Activated T-cell treated with anti-CD3 and anti-CD28 coated beads, Interleukin-2, amount 50 U/mL, for 4 hours (primary cell): Measurements from ENCODE around the gene MSH5. TPM values are rescaled to one million over a fixed set of nuclear protein-coding genes. Genes with fewer than 3 reads are reported as not detected.

Source experiments
- ATAC-seq, 2 donors: fragments of 200-7000 bp; cut with Tn5 transposase; one replicate each; pipeline ENCODE4 v1.10.0; 2021
- DNase-seq: peaks from one replicate; pipeline ENCODE4 v3.0.0-alpha.2; 2020
- H3K27me3 Mint-ChIP-seq: one replicate; pipeline ENCODE4 v1.8.0; 2021; ENCODE audit warnings: low read depth, mixed read lengths
- H3K36me3 Mint-ChIP-seq: one replicate; pipeline ENCODE4 v1.8.0; 2022; ENCODE audit warnings: mixed read lengths; ENCODE audit not compliant: insufficient read depth
- H3K4me1 Mint-ChIP-seq: one replicate; pipeline ENCODE4 v1.8.0; 2021; ENCODE audit warnings: low read depth, mixed read lengths
- H3K4me3 Mint-ChIP-seq: one replicate; pipeline ENCODE4 v1.8.0; 2021; ENCODE audit warnings: mild to moderate bottlenecking, moderate library complexity, mixed read lengths
- H3K9me3 Mint-ChIP-seq: one replicate; pipeline ENCODE4 v1.8.0; 2021; ENCODE audit warnings: mixed read lengths
- total RNA-seq, 3 donors: library from RNA; stranded (reverse); gene quantifications; one replicate each; pipeline ENCODE4 v1.2.1, GENCODE V29; 2021

Gene MSH5
- total RNA-seq, 3 donors from 2014 or later, result 30.9 to 35.4 (median 34.3) TPM

DNA sequence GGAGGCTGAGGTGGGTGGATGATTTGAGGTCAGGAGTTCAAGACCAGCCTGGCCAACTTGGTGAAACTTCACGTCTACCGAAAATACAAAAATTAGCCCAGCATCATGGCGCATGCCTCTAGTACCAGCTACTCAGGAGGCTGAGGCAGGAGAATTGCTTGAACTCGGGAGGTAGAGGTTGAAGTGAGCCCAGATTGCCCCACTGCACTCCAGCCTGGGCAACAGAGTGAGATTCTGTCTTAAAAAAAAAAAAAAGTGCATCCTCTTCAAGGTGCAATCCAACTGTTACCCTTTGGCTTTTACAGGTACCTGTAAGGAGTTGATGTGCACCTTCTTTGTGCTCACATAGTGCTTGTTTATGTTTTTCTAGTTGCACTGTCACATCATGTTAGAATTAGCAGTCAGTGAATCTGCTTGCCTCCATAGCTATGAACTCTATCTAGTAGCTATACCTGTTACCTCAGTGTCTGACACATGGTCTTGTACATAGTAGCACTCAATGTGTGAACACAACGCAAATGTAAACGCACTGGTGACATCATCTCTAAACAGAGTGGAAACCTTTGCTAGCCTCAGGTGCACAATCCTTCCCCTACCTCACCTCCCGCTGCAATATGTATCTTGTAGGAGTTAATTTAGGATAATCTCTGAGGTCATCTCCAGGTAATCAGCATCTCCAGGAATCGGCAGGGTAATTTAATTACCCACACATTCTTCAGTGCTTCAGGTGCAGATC lies 9.7 kb downstream of the MSH5 start:
- H3K4me1 Mint-ChIP-seq, result no peaks in the 10 kb centered on the region
- ATAC-seq (no peak), DNase-seq (no peak)
- H3K36me3 Mint-ChIP-seq, result peaks cover 9% of the 10 kb centered on the region
- H3K27me3 Mint-ChIP-seq, result no peaks in the 10 kb centered on the region
- no peak overlapping the region for H3K4me3 Mint-ChIP-seq
- no peaks in the 10 kb centered on the region for H3K9me3 Mint-ChIP-seq

DNA sequence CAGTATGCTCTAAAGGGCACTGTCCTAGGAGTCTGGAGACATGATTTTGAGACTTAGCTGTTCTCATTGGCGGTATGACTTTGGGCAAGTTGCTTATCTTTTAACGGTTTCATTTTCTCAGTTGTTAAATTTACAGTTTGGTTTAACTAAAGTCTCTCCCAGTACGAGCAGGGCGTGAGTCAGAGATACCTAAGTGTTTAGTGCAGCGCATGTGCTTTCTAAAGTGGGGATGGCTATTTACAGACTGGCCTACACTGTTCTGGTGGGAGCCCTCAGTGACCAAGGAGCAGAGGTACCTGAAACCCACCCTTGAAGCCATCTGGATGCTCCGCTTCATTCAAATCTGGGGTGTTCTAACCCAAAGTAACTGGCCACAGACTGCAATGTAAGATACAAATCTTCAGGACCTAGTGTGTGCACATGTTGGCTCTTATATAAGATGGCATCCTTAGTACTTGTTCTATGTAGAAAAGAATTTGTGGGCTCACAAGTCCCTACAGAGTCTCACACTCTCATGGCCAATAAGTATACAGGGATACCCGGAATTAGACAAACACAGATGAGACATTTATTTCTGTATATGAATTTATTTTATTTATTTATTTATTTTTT lies 10.7 kb downstream of the MSH5 start:
- no peak for DNase-seq
- H3K27me3 Mint-ChIP-seq, result no peaks in the 10 kb centered on the region
- no peak overlapping the region for H3K4me3 Mint-ChIP-seq
- H3K36me3 Mint-ChIP-seq, result peaks cover 9% of the 10 kb centered on the region
- ATAC-seq, result no peak
- H3K4me1 Mint-ChIP-seq, result no peaks in the 10 kb centered on the region
- no peaks in the 10 kb centered on the region for H3K9me3 Mint-ChIP-seq

- DNase-seq, result no peak
- Mint-ChIP-seq H3K9me3 (no peaks in the 10 kb centered on the region), H3K36me3 (peaks cover 4% of the 10 kb centered on the region), H3K4me3 (no peak overlapping the region), H3K4me1 (no peaks in the 10 kb centered on the region), H3K27me3 (no peaks in the 10 kb centered on the region)
- no peak for ATAC-seq
Measured at GRCh38 chr6:31752739-31753319, 13.0 kb downstream of the MSH5 start.

GRCh38 chr6:31758281-31758680 lies 18.5 kb downstream of the MSH5 start:
- DNase-seq, result no peak
- no peaks in the 10 kb centered on the region for H3K27me3 Mint-ChIP-seq
- H3K9me3 Mint-ChIP-seq, result no peaks in the 10 kb centered on the region
- no peaks in the 10 kb centered on the region for H3K4me1 Mint-ChIP-seq
- peaks cover 18% of the 10 kb centered on the region for H3K36me3 Mint-ChIP-seq
- H3K4me3 Mint-ChIP-seq, result no peak overlapping the region
- ATAC-seq, result no peak

- ATAC-seq, result no peak
- Mint-ChIP-seq H3K27me3 (no peaks in the 10 kb centered on the region), H3K36me3 (peaks cover 22% of the 10 kb centered on the region), H3K9me3 (no peaks in the 10 kb centered on the region), H3K4me3 (no peak overlapping the region), H3K4me1 (peaks cover 2% of the 10 kb centered on the region)
- no peak for DNase-seq
Measured at GRCh38 chr6:31760790-31761189, 21.0 kb downstream of the MSH5 start.

- Mint-ChIP-seq H3K4me3 (no peak overlapping the region), H3K27me3 (no peaks in the 10 kb centered on the region), H3K36me3 (peaks cover 22% of the 10 kb centered on the region), H3K9me3 (no peaks in the 10 kb centered on the region), H3K4me1 (peaks cover 2% of the 10 kb centered on the region)
- DNase-seq, result no peak
- no peak for ATAC-seq
Measured at GRCh38 chr6:31761343-31761742, 21.5 kb downstream of the MSH5 start.

GRCh38 chr6:31762356-31762755 lies 22.6 kb downstream of the MSH5 start, which contains the start of gene SAPCD1:
Gene SAPCD1, plus strand, starts transcription at chr6:31762656. Its CDS starts 399 bp downstream, at chr6:31763055.
- H3K4me3 Mint-ChIP-seq, result no peak within 1 kb of the TSS
- no peak for ATAC-seq

GRCh38 chr6:31762878-31763618 lies 23.2 kb downstream of the MSH5 start:
- no peaks in the 10 kb centered on the region for H3K9me3 Mint-ChIP-seq
- ATAC-seq, result no peak
- no peaks in the 10 kb centered on the region for H3K27me3 Mint-ChIP-seq
- no peak for DNase-seq
- H3K4me3 Mint-ChIP-seq, result no peak overlapping the region
- peaks cover 2% of the 10 kb centered on the region for H3K4me1 Mint-ChIP-seq
- peaks cover 22% of the 10 kb centered on the region for H3K36me3 Mint-ChIP-seq

More at GRCh38 chr6:31762356-31762755, 22.6 kb downstream of the MSH5 start, which contains the start of gene SAPCD1:
- H3K27me3 Mint-ChIP-seq, result no peaks in the 10 kb centered on the region
- no peak for DNase-seq
- H3K36me3 Mint-ChIP-seq, result peaks cover 22% of the 10 kb centered on the region
- peaks cover 2% of the 10 kb centered on the region for H3K4me1 Mint-ChIP-seq
- H3K9me3 Mint-ChIP-seq, result no peaks in the 10 kb centered on the region

GRCh38 chr6:31763619-31763940 lies 23.8 kb downstream of the MSH5 start:
- ATAC-seq, result no peak
- Mint-ChIP-seq H3K4me3 (no peak overlapping the region), H3K27me3 (no peaks in the 10 kb centered on the region), H3K4me1 (peaks cover 2% of the 10 kb centered on the region), H3K36me3 (peaks cover 22% of the 10 kb centered on the region), H3K9me3 (no peaks in the 10 kb centered on the region)
- DNase-seq, result no peak

GRCh38 chr6:31764198-31764597 lies 24.4 kb downstream of the MSH5 start:
- H3K4me3 Mint-ChIP-seq, result no peak overlapping the region
- no peak for DNase-seq
- no peaks in the 10 kb centered on the region for H3K9me3 Mint-ChIP-seq
- peaks cover 2% of the 10 kb centered on the region for H3K4me1 Mint-ChIP-seq
- ATAC-seq, result no peak
- H3K36me3 Mint-ChIP-seq, result peaks cover 20% of the 10 kb centered on the region
- H3K27me3 Mint-ChIP-seq, result no peaks in the 10 kb centered on the region

DNA sequence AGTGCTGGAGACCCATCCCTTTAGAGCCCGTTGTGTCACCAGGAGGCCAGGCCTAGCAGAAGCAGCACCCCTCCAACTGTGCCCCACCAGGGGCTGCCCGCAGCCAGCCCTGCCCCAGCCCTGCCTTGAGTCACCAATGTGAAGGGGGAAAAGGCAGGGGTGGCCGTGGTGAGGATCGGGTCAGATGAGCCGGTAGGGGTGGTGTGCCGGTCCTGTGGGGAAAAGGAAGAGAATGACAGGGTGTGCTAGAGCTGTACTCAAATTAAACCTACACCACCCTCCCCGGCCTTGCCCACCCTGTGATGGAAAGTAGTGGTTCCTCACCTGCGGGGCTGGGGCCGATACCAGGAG lies 25.7 kb downstream of the MSH5 start:
- ATAC-seq (no peak), DNase-seq (no peak)
- Mint-ChIP-seq H3K4me3 (no peak overlapping the region), H3K36me3 (peaks cover 15% of the 10 kb centered on the region), H3K9me3 (no peaks in the 10 kb centered on the region), H3K27me3 (no peaks in the 10 kb centered on the region), H3K4me1 (peaks cover 9% of the 10 kb centered on the region)

GRCh38 chr6:31765910-31766794 lies 26.3 kb downstream of the MSH5 start:
- ATAC-seq (no peak), DNase-seq (no peak)
- Mint-ChIP-seq H3K27me3 (no peaks in the 10 kb centered on the region), H3K9me3 (no peaks in the 10 kb centered on the region), H3K36me3 (peaks cover 13% of the 10 kb centered on the region), H3K4me1 (peaks cover 12% of the 10 kb centered on the region), H3K4me3 (no peak overlapping the region)

DNA sequence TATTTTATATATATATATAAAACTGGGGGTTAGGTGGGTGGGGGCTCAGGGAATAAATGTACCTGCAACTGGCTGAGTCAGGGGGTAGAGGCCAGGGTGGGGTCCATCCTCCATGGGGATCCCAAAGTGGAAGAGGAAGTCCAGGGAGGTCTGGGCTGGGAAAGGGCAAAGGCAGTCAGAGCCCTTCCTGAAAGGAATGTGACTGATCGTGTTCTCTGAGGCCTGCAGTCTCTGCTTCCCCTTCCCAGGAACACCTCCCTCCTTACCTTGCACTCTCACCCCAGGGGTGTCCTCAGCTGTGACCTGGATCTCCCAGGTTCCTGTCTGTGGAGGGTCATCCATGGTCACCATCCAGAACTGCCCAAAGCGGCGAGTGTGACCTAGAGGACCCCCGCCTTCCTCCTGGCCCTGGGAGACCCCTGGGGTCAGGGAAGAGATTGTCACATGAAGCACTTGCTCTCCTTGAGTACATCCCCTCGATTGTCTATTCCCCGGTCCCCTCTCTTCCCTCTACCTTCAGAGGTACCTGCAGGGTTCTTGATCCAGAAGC lies 27.4 kb downstream of the MSH5 start:
- Mint-ChIP-seq H3K4me1 (peaks cover 17% of the 10 kb centered on the region), H3K27me3 (no peaks in the 10 kb centered on the region), H3K9me3 (no peaks in the 10 kb centered on the region), H3K4me3 (no peak overlapping the region), H3K36me3 (peaks cover 8% of the 10 kb centered on the region)
- ATAC-seq (no peak), DNase-seq (no peak)
